ENCODE data around the gene MCM6.
"Not testable (repeated sequence)": the region's sequence is repeated elsewhere in the genome, so short reads cannot be mapped to it uniquely, and the experiment has no call there.

Gene MCM6

GRCh38 chr2:135876066-135876711 is at the start of gene MCM6:
Gene MCM6 (minus strand): TSS chr2:135876443. CDS start chr2:135876365, 78 bp downstream.
- peak; percentile 34 to 95 (median 88) for DNase-seq

- no peak for DNase-seq
These were observed 49.3 kb upstream of the MCM6 start for GRCh38 chr2:135925571-135925970.

DNA sequence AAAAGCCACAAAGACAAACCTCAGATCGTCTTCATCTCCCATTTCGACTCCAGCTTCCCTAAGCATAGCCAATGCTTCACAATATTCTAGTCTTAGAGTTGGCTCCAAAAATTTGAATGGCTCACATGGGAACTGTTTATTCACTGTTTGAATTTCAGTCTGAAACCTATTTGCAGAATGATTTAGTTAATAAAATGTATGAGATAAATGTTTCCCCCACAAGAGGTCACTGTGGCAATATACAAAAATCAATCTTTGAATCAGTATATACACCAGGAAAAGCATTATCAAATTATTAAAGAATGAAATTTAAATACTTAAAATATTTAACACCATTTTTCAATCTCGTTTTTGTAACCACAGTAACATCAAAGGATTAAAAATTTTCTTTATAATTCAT is 40.0 kb upstream of the MCM6 start:
- DNase-seq, result peak in 2 of 56 donors; percentile 2 to 46

DNA sequence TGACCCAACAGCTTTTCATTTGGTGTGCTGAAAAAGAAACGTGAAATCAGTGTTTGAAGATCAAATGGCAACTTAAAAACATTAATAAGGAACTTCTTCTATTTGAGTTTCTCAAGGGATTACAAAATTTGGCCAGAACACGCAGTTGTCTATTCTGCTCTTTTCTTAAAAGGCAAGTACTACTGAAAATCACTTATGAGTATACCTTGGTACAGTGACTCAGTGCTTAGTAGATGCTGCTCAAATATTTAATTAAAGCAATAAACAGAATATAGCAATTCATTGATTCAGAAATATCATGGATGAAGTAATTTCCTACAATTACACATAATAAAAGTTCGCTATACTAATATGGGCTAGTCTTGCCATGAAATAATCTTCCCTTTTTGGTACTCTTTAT is 38.2 kb upstream of the MCM6 start:
- DNase-seq, result no peak

- peak in 2 of 56 donors; percentile 12 to 38 for DNase-seq
These were observed 37.6 kb upstream of the MCM6 start for GRCh38 chr2:135913727-135914365.

DNA sequence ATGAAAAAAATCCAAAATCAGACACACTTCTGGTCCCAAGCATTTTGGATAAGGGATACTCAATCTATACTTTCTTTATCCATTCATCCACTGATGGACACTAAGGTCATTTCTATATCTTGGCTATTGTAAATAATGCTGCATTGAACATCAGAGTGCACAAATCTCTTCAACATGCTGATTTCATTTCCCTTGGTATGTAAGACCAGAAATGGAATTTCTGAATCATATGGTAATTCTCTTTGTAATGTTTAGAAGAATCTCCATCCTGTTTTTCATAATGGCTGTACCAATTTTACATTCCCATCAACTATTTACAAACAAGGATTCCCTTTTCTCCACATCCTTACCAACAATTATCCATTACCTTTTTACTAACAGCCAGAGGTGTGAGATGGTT is 33.7 kb upstream of the MCM6 start:
- no peak for DNase-seq

- no peak for DNase-seq
These were observed 29.4 kb upstream of the MCM6 start for GRCh38 chr2:135905679-135906078.

- DNase-seq, result no peak
These were observed 28.2 kb upstream of the MCM6 start for GRCh38 chr2:135904341-135904989.

DNA sequence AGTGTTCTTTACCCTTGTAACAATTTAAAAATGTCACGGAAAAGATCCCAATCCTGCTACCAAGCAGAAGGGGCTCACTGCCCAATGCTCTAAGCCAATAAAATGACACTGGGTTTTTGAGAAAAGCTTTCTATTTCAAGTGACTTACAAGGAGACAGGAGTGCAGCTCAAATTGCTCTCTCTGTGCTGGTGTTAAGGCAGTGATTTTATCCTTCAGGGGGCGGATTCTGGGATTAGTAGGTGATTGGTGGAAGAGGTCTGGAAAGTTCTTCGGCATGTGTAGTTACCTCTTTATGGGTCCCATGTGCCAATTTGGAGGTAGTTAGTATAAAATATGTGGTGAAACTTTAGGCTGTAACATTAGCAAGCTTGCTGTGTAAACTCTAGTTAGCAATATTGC is 27.4 kb upstream of the MCM6 start:
- DNase-seq, result no peak

DNA sequence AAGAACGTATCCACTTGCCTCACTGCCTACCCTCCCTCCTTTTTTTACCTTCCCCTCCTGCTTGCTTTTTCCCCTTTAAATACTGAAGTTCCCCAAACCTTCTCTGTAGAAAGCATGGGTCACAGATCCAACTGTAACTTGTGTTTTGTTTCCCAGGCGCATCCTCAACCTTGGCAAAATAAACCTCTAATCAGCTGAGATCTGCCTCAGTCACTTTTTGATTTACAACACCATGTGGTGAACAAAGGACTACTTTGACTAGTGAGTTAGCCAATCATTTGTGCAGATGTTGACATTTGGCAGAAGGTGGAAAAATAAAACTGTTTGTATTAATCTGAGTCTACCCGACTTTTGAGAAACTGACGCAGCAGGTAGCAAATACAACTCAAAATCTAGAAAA is 23.3 kb upstream of the MCM6 start:
- no peak for DNase-seq

GRCh38 chr2:135898234-135898786 is 22.1 kb upstream of the MCM6 start:
- DNase-seq, result no peak

DNA sequence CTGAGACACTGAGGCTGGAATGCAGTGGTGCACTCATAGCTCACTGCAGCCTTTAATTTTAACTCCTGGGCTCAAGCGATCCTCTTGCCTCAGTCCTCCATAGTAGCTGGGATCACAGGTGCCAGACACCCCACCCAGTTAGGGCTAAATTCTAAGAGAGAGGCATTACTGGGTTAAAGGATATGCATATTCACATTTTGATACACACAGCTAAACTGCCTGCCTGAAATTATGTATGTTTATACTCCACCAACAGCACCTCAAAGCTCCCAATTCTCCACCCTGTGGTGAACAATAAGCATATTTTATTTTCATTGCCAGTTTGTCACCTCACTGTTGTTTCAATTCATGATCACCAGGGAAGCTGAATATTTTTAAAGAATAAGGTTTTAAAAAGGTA is 18.7 kb upstream of the MCM6 start:
- no peak for DNase-seq

DNA sequence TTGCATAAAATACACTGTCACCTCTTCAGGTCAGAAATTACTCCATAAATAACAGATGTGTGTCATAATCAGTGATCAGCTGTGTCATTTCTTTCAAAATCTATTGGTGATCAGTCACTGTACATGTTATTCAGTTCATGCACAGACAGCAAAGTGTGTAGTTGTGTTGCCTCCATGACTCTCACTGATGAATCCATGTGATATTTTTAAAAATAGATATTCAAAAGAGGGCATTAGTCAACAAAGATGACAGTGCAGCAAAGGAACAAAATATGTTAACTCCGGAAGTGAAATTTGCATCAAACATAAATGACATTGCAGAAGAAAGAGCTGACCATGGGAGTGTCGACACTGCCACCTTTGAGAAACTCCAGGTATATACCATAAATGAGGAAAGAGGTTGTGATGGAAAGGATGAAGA is 17.1 kb upstream of the MCM6 start:
- DNase-seq, result no peak

DNA sequence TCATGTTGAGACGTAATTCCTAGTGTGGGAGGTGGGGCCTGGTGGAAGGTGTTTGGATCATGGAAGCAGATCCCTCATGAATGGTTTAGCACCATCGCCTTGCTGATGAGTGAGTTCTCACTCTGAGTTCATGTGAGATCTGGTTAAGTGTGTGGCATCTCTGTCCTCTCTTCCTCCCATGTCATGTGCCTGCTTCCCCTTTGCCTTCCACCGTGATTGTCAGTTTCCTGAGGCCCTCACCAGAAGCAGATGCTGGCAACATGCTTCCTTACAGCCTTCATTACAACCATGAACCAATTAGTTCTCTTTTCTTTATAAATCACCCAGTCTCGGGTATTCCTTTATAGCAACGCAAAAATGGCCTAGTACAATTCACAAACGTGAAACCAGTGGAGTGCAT is 14.6 kb upstream of the MCM6 start:
- peak in 2 of 56 donors; percentile 0 to 38 for DNase-seq

- no peak for DNase-seq
These were observed 13.9 kb upstream of the MCM6 start for GRCh38 chr2:135890149-135890548.

GRCh38 chr2:135888587-135888986 is 12.3 kb upstream of the MCM6 start:
- DNase-seq, result not testable (repeated sequence)

GRCh38 chr2:135885709-135886108 is 9.5 kb upstream of the MCM6 start:
- DNase-seq, result no peak

- DNase-seq, result no peak
These were observed 6.2 kb upstream of the MCM6 start for GRCh38 chr2:135882415-135882814.

DNA sequence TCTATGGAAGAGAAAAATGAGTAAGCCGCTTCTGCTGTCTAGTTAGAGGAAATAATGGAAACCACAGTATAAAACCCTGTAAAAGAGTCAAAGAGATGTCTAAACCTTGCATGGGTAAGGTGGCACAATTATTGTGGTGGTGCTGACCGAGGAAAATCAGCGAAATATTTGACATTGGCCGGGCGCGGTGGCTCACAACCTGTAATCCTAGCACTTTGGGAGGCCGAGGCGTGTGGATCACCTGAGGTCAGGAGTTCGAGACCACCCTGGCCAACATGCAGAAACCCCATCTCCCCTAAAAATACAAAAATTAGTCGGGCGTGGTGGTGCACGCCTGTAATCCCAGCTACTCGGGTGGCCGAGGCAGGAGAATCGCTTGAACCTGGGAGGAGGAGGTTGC is 527 bp upstream of the MCM6 start:
- not testable (repeated sequence) for DNase-seq

- peak in 24 of 56 donors; percentile 4 to 55 (median 36) for DNase-seq
These were observed 665 bp downstream of the MCM6 start for GRCh38 chr2:135875491-135876065.

- DNase-seq, result no peak
These were observed 1.4 kb downstream of the MCM6 start for GRCh38 chr2:135874777-135875365.

DNA sequence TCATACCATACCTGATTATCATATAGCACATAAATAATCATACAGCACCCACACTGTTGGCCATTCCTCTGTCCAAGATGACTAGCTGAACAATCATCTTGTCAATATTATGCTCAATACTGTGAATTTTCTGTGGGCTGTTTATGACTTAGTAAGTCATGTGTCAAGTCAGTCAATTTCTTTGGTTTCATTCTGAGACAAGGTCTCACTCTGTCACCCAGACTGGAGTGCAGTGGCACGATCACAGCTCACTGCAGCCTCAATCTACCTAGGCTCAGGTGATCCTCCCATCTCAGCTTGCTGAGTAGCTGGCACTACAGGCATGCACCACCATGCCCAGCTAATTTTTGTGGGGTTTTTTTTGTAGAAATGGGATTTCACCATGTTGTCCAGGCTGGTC is 5.7 kb downstream of the MCM6 start:
- no peak for DNase-seq
